ENCODE results near the gene KANSL1L.
"Not testable (repeated sequence)": the region's sequence is repeated elsewhere in the genome, so short reads cannot be mapped to it uniquely, and the experiment has no call there.

DNA sequence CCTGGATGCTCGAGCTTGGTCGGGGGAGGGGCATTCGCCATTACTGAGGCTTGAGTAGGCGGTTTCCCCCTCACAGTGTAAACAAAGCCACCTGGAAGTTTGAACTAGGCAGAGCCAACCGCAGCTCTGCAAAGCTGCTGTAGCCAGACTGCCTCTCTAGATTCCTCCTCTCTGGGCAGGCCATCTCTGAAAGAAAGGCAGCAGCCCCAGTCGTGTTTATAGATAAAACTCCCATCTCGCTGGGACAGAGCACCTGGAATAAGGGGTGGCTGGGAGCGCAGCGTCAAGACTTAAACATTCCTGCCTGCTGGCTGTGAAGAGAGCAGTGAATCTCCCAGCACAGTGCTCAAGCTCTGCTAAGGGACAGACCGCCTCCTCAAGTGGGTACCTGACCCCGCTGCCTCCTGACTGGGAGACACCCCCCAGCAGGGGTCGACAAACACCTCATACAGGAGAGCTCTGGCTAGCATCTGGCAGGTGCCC is 10.4 kb upstream of the KANSL1L start:
- TF ChIP-seq CTCF (conservative IDR thresholded peaks at IDR 0.05 in 1 of 2, IDR thresholded peaks at IDR 0.05 in 1 of 2; ENCODE audit: extremely low read depth in 1 of 2, insufficient read depth in 1 of 2, low read depth in 1 of 2, low read length in 2 of 2); EZH2 (IDR thresholded peaks at IDR 0.05; ENCODE audit: borderline replicate concordance, low read length): not testable (repeated sequence)
